Measurements from ENCODE around the gene CUEDC1.
"Not testable (repeated sequence)": the region's sequence is repeated elsewhere in the genome, so short reads cannot be mapped to it uniquely, and the experiment has no call there.

CUEDC1 gene

DNA sequence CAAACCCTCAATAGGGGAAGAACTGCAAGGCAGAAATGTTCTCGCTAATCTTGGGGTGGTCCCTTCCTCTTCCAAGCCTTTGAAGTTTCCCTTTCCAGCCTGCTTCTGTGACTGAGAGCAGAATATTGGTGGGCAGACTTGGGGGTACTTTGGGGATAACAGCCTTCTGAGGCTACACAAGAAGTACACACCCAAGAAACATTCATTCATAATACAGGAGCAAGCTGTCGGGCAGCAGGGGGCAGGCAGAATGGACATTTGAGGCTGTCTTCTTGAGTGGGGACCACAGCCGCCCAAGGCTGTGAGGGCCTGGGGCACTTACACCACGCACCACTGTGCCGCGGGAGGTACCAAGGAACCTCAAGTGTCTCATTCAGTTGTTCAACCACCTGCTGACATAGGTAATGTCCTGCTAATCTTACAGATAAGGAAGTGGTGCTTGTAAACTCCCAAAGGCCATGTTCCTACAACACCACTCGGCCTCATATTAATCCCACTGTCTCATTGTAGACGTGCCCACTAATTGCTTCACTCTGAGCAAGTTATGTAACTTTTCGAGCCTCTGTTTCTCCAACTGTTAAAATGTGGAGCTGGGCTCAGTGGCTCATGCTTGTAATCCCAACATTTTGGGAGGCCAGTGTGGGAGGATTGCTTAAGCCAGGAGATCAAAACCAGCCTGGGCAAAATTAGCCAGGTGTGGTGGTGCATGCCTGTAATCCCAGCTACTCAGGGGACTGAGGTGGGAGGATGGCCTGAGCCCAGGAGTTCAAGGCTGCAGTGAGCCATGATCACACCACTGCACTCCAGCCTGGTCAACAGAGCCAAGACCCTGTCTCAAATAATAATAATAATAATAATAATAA is 102.9 kb downstream of the CUEDC1 start:
- in situ Hi-C loops (cut with MboI; ENCODE audit: low sequenced_read_pairs): loop anchor here (25.0 kb wide), 1 partner anchor 135 kb away; the partner anchor contains the start of gene VEZF1

- in situ Hi-C loops (cut with MboI; ENCODE audit: low sequenced_read_pairs): loop anchor here (25.0 kb wide), 1 partner anchor 137 kb away; the partner anchor contains the start of gene VEZF1
These were observed 105.1 kb downstream of the CUEDC1 start, which contains the start of gene MRPS23 for GRCh38 chr17:57849874-57850754. Gene MRPS23, minus strand, starts transcription at chr17:57850044. Its CDS starts 34 bp downstream, at chr17:57850010.

DNA sequence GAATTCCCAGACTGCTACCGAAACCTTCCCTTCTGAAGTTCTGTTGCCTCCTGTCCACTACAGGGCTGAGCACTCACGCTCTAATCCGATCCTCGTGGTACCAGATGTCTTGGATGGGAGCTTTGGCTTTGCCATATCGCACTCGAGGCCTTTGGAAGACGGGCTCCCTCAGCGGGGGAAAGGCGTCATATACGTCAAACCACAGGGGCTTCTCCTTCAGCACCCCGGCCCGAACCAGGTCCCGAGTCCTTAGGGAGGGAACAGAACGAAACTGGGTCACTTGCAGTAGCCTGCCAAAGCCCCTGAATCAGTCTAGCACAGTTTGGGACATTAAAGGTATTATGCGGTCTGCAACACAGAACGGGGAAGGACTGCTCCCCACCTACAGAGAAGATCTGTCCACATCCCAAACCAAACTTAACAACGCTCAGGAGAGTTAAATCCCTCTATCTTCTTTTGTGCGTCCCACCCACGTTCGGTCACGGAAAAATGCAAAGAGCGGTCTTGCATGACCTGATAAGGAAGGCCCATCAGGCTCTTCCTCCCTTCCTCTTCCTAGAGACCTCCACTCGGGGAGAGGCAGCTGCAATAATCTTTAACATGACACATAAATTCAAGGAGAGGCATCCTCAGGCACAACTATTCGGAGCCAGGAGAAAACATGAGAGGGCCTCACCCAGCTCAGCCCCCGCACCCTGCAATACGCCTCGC is 105.9 kb downstream of the CUEDC1 start:
- in situ Hi-C loops (cut with MboI; ENCODE audit: low sequenced_read_pairs): no loop called here

DNA sequence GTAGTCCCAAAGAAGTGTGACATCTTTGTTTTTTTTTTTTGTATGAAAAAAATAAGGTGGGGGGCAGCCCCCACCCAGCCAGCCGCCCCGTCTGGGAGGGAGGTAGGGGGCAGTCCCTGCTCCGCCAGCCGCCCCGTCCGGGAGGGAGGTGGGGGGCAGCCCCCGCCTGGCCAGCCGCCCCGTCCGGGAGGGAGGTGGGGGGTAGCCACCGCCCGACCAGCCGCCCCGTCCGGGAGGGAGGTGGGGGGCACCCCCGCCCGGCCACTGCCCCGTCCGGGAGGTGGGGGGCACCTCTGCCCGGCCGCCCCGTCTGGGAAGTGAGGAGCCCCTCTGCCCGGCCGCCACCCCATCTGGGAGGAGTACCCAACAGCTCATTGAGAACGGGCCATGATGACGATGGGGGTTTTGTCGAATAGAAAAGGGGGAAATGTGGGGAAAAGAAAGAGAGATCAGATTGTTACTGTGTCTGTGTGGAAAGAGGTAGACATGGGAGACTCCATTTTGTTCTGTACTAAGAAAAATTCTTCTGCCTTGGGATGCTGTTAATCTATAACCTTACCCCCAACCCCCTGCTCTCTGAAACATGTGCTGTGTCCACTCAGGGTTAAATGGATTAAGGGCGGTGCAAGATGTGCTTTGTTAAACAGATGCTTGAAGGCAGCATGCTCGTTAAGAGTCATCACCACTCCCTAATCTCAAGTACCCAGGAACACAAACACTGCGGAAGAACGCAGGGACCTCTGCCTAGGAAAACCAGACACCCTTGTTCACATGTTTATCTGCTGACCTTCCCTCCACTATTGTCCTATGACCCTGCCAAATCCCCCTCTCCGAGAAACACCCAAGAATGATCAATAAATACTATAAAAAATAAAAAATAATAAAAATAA is 108.9 kb downstream of the CUEDC1 start:
- in situ Hi-C loops (cut with MboI; ENCODE audit: low sequenced_read_pairs): not testable (repeated sequence)

- in situ Hi-C loops (cut with MboI; ENCODE audit: low sequenced_read_pairs): no loop called here
These were observed 112.9 kb downstream of the CUEDC1 start for GRCh38 chr17:57842280-57842679.

DNA sequence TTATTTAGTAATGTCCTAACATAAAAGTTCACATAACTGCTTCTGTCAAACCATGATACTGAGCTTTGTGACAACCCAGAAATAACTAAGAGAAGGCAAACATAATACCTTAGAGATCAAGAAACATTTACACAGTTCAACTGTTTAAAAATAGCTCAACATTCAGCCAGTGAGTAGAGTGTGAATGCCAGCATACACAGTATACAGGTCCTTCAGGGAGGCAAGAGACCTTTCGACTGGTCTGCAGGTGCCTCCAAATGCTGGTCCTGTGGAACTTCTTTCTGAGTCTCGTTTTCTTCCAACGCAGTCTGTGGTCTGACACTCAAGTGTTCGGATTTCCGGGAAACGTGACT is 115.7 kb downstream of the CUEDC1 start:
- in situ Hi-C loops (cut with MboI; ENCODE audit: low sequenced_read_pairs): no loop called here

GRCh38 chr17:57838857-57839570 is 116.2 kb downstream of the CUEDC1 start:
- in situ Hi-C loops (cut with MboI; ENCODE audit: low sequenced_read_pairs): no loop called here

DNA sequence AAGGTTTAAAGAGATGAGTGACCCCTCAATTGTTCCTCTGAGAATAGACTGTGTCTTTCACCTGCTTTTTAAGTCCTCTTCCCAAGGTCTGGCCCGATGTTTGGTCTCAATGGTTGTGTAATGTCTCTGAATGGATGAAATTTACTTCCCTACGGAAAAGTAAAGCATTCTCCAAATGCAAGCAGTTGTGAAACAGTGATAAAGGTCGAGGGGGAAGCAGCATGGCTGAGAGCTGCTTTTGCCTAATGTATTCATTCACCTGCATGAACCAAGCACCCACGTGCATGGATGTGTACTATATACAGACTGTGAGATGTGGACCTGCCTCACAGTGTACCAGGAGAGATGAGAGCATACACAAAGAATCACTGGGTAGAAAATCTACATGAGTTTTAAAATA is 116.8 kb downstream of the CUEDC1 start:
- in situ Hi-C loops (cut with MboI; ENCODE audit: low sequenced_read_pairs): no loop called here

- in situ Hi-C loops (cut with MboI; ENCODE audit: low sequenced_read_pairs): no loop called here
These were observed 119.8 kb downstream of the CUEDC1 start for GRCh38 chr17:57835333-57835900.

DNA sequence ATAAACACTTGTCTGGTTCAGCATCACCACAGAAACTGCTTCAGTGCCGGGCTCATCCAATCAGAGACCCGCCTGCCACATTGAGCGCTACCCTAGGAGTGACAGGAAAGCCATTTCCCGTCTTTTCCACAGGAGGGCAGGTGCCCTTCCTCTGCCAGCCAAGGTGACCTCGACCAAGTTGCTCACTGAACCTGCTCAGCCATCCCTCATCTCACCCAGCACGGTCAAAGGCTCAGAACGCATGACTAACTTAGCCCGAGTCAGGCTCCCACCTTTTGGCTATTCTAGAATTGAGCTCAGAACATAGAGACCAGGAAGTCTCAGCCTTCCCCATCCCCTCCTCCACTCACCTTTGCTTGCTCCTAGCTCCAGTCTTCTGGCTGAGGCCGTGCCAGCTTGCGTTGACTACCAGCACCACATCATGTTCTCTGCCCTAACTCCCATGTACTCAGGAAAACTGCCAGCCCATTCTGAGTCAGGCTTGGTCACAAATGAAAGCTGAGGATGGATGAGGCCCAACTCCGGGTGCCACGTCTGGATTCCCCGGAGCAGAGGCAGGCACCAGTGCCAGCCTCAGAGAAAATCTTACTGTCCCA is 121.0 kb downstream of the CUEDC1 start:
- in situ Hi-C loops (cut with MboI; ENCODE audit: low sequenced_read_pairs): no loop called here

DNA sequence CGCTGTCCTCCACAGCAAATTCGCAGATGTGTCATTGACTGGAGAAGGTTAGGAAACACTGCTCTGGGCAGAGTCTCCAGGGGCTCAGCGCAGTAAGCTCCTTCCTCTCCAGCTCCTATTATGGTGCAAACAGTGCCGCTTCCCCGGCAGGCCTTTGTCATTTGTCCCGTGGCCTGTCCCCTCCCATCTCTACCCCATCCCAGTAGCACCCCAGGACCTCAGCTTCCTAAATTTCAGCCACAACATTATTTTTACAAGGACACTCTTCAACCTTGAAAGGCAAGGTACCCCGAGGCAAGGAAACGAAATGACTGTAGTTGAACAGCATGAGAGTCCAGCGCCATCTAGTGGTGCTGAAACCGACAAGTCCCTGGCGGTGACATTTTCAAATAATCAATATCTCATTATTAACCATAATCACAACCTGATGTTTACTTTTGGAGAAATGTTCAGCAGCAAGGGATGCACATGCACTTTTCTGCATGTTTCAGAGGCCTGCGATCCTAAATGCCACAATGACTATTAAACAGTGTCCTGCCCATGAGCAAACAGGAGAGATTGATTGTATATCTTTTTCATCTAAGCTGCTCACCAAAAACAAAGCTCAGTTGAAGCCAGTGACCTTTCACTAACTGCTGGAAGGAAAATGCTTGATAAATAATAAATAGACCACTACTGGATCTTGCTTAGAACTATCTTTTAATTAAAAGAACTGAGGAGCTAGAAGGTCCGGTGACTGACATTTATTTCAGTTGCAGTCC is 121.9 kb downstream of the CUEDC1 start:
- in situ Hi-C loops (cut with MboI; ENCODE audit: low sequenced_read_pairs): no loop called here

DNA sequence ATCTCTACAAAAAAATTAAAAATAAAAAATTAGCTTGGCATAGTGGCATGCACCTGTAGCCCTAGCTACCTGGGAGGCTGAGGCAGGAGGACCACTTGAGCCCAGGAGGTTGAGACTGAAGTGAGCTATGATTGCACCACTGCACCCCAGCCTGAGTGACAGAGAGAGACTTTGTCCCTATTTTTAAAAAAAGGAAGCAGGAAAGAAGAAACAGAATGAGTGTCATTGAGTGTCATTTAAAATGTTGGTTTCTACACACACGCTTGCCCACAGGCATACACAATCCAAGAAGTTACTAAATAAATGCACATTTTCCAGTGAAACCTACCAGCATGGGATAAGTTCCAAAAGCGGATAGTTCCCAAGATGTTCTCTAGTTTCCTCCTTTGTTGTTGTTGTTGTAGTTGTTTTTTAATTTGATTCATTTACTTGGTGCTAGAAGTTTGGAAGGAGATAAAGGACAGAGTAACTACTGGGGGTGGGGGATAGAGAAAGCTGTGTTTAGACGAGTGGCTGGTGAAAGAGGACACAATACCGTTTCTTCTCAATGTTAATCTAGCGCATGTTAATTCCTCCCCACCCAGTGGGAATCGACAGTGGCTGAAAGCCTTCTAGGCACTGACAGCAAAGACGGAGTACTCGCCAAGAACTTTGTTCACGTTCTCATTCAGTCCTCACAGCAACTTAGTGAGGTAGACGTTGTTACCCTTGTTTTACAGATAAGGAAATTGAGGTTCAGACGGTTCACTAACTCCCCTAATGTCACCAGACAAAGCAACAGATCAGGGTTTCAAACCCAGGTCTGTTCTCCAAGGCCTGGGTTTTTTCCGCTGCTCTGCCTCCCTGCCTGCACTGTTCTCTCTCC is 122.7 kb downstream of the CUEDC1 start:
- in situ Hi-C loops (cut with MboI; ENCODE audit: low sequenced_read_pairs): no loop called here

DNA sequence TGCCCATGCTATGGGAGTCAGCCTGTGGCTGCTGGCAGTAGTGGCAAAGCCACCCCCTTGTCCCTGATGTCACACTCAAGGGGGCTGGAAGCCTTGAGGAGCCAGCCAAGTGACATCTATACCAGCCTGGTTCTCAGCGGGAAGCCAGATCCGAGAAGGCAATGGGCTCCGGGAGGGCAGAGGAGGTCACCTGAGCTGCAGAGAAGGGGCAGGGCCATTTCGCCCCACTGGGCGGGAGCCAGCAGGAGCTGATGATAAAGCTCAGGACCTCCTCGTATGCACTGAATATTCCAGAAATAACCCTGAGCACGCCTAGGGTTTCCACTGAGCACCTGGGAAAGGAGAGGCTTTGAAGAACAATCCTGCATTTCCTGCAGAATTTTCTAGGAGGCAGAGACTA is 124.3 kb downstream of the CUEDC1 start:
- in situ Hi-C loops (cut with MboI; ENCODE audit: low sequenced_read_pairs): no loop called here

- in situ Hi-C loops (cut with MboI; ENCODE audit: low sequenced_read_pairs): no loop called here
These were observed 131.5 kb downstream of the CUEDC1 start for GRCh38 chr17:57823469-57824401.

DNA sequence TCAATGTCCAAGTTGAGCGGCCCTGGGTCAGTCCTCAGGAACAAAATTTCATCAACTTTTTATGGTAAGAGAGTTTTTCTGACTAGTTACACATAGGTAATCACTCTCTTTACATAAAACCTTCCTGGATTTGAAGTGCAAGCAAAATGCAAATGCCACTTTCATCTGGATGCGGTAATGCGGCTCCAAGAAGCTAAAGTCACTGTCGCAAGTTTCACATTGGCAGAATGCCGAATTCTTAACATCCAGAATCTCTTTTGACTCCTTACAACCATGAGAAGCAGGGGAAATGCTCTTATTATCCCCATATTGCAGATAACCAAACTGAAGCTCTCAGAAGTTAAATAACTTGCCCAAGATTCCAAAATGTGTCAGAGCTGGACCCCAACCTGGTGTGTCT is 135.3 kb downstream of the CUEDC1 start:
- in situ Hi-C loops (cut with MboI; ENCODE audit: low sequenced_read_pairs): no loop called here

DNA sequence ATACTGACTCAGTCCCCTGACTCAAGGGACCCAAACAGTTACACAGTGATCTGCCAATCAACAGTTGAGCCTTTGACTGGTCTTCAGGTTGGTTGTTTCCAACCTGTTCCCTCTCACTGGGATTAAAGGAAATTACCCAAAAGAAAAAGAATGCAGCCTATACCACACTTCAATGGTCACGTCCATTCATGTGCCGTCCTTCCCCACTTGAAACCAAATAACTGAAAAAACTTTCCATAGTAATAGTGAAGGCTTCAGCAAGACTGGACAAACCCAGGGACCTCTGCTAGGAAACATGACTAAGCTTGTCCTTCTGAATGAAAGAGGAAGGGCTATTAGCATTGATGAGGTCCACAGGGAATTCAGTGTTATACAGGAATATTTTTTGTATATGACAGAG is 135.9 kb downstream of the CUEDC1 start:
- in situ Hi-C loops (cut with MboI; ENCODE audit: low sequenced_read_pairs): no loop called here

All from hTERT RPE-1 (cell line).